Measurements from ENCODE around the gene UBE3D.
A peak's percentile ranks its signal among the peaks of the same experiment; 100 is the strongest.

GRCh38 chr6:83062225-83062624, 3.4 kb downstream of the UBE3D start:
- peak; percentile 35; the same call in 1 of the 2 replicates for TF ChIP-seq CTCF (conservative IDR thresholded peaks at IDR 0.05; ENCODE audit: low read depth, low read length)
- TF ChIP-seq EZH2 (IDR thresholded peaks at IDR 0.05; ENCODE audit: borderline replicate concordance, low read depth, low read length, poor library complexity, severe bottlenecking), result no peak
